LoVo (cell line): ENCODE measurements around the gene ZNF500.
A peak's percentile ranks its signal among the peaks of the same experiment; 100 is the strongest.

Experiments
- DNase-seq: peaks from one replicate; pipeline ENCODE4 v3.0.0-alpha.2; 2016; ENCODE audit warnings: low spot score

ZNF500 gene

GRCh38 chr16:4772351-4772750 is 5.4 kb upstream of the ZNF500 start:
- DNase-seq, result no peak

GRCh38 chr16:4771646-4772045 is 4.7 kb upstream of the ZNF500 start:
- DNase-seq, result no peak

- no peak for DNase-seq
Observed at GRCh38 chr16:4769306-4769638, 2.3 kb upstream of the ZNF500 start.

GRCh38 chr16:4768549-4769305 is 1.8 kb upstream of the ZNF500 start:
- DNase-seq, result peak; percentile 96

- DNase-seq, result peak; percentile 6
Observed at GRCh38 chr16:4767872-4768548, 1.0 kb upstream of the ZNF500 start.

GRCh38 chr16:4765511-4766474 is 1.2 kb downstream of the ZNF500 start:
- DNase-seq, result no peak

GRCh38 chr16:4763791-4764190 is 3.2 kb downstream of the ZNF500 start:
- DNase-seq, result no peak

- DNase-seq, result no peak
Observed at GRCh38 chr16:4762205-4762604, 4.8 kb downstream of the ZNF500 start.

GRCh38 chr16:4760221-4760910 is 6.6 kb downstream of the ZNF500 start:
- DNase-seq, result no peak

- DNase-seq, result no peak
Observed at GRCh38 chr16:4755687-4756086, 11.3 kb downstream of the ZNF500 start.

GRCh38 chr16:4754865-4755264 is 12.1 kb downstream of the ZNF500 start:
- DNase-seq, result no peak

GRCh38 chr16:4753227-4753626 is 13.7 kb downstream of the ZNF500 start:
- no peak for DNase-seq

- DNase-seq, result no peak
Observed at GRCh38 chr16:4752351-4753100, 14.4 kb downstream of the ZNF500 start.

- DNase-seq, result no peak
Observed at GRCh38 chr16:4750896-4751295, 16.1 kb downstream of the ZNF500 start.

GRCh38 chr16:4749700-4750257 is 17.2 kb downstream of the ZNF500 start:
- no peak for DNase-seq

GRCh38 chr16:4748682-4749411 is 18.1 kb downstream of the ZNF500 start:
- DNase-seq, result no peak

- DNase-seq, result no peak
Observed at GRCh38 chr16:4747906-4748681, 18.9 kb downstream of the ZNF500 start.

GRCh38 chr16:4746991-4747574 is 19.9 kb downstream of the ZNF500 start:
- no peak for DNase-seq

GRCh38 chr16:4746215-4746614 is 20.7 kb downstream of the ZNF500 start:
- DNase-seq, result no peak
